Ascending aorta (tissue), 2 donors: ENCODE data around the gene ACTR2. TPM values are rescaled to one million over a fixed set of nuclear protein-coding genes. Genes with fewer than 3 reads are reported as not detected.

ENCODE experiments used
- DNase-seq, 2 donors: peaks; one replicate each; pipeline ENCODE4 v3.0.0-alpha.2; 2019; ENCODE audit warnings: low spot score in 2 of 2
- H3K27ac ChIP-seq, 2 donors: fragments of 200-600 bp; sonication (generic); one replicate each; pipeline ENCODE4 v1.5.1; 2016 to 2017; ENCODE audit warnings: mild to moderate bottlenecking in 1 of 2
- H3K27me3 ChIP-seq: fragments of 200-600 bp; sonication (generic); one replicate; pipeline ENCODE4 v1.5.1; 2017
- H3K36me3 ChIP-seq, 2 donors: fragments of 200-600 bp; sonication (generic); one replicate each; pipeline ENCODE4 v1.5.1; 2016
- H3K4me1 ChIP-seq, 2 donors: fragments of 200-600 bp; sonication (generic); one replicate each; pipeline ENCODE4 v1.5.1; 2016 to 2017; ENCODE audit warnings: mild to moderate bottlenecking in 1 of 2
- H3K4me3 ChIP-seq, 2 donors: fragments of 200-600 bp; sonication (generic); one replicate each; pipeline ENCODE4 v1.5.1; 2016 to 2017; ENCODE audit warnings: mild to moderate bottlenecking in 1 of 2
- H3K9me3 ChIP-seq, 2 donors: fragments of 200-600 bp; sonication (generic); one replicate each; pipeline ENCODE4 v1.5.1; 2016
- CTCF ChIP-seq, 3 experiments: fragments of 200-600 bp in 2 of 3; fragments of 450-650 bp in 1 of 3; sonication (generic) in 2 of 3; IDR thresholded peaks; one replicate each; pipeline ENCODE4 v1.5.1; 2016 to 2019; ENCODE audit warnings: antibody characterized with exemption in 3 of 3, mild to moderate bottlenecking in 1 of 3, moderate library complexity in 1 of 3
- intact Hi-C: fragments of 100-400 bp; cut with DNase I; formaldehyde crosslinking; loops from one replicate; pipeline ENCODE4 v1.15.1; 2023
- total RNA-seq: library from RNA; depleted of rRNA; stranded (reverse); fragments of >200 nt; gene quantifications from one replicate; pipeline ENCODE4 v1.1.0, GENCODE V29; 2016

ACTR2 gene
- total RNA-seq, 1 donor from 2014 or later = 78.0 TPM

GRCh38 chr2:65264821-65265670 lies 37.4 kb downstream of the ACTR2 start:
- peak; percentile 54 to 69 (median 57) for TF ChIP-seq CTCF (IDR thresholded peaks at IDR 0.05)
- Histone ChIP-seq H3K4me3 (no peak overlapping the region), H3K9me3 (no peaks in the 10 kb centered on the region), H3K27me3 (no peaks in the 10 kb centered on the region), H3K4me1 (no peaks in the 10 kb centered on the region), H3K27ac (no peak overlapping the region), H3K36me3 (peaks cover 19 to 30% of the 10 kb centered on the region in 2 donors)
- intact Hi-C loops = loop anchor here (1.0 to 5.0 kb wide), 3 partner anchors 172 to 307 kb away; no protein-coding TSS in a partner anchor
- no peak for DNase-seq

GRCh38 chr2:65265671-65266045 lies 38.0 kb downstream of the ACTR2 start:
- TF ChIP-seq CTCF (IDR thresholded peaks at IDR 0.05) = no peak
- intact Hi-C loops = loop anchor here (1.0 to 5.0 kb wide), 3 partner anchors 171 to 307 kb away; no protein-coding TSS in a partner anchor

GRCh38 chr2:65267008-65267407 lies 39.4 kb downstream of the ACTR2 start:
- DNase-seq = no peak
- Histone ChIP-seq H3K4me1 (no peaks in the 10 kb centered on the region), H3K27me3 (no peaks in the 10 kb centered on the region), H3K36me3 (peaks cover 27 to 31% of the 10 kb centered on the region in 2 donors), H3K9me3 (no peaks in the 10 kb centered on the region), H3K4me3 (no peak overlapping the region), H3K27ac (no peak overlapping the region)
- intact Hi-C loops = loop anchor here (5.0 kb wide), 1 partner anchor 305 kb away; no protein-coding TSS in a partner anchor
- no peak for TF ChIP-seq CTCF (IDR thresholded peaks at IDR 0.05)

More at GRCh38 chr2:65265671-65266045, 38.0 kb downstream of the ACTR2 start:
- peaks cover 19 to 27% of the 10 kb centered on the region in 2 donors for H3K36me3 ChIP-seq
- no peaks in the 10 kb centered on the region for H3K27me3 ChIP-seq
- no peak overlapping the region for H3K27ac ChIP-seq
- no peak overlapping the region for H3K4me3 ChIP-seq
- no peaks in the 10 kb centered on the region for H3K4me1 ChIP-seq
- H3K9me3 ChIP-seq = no peaks in the 10 kb centered on the region
- DNase-seq = no peak

- peaks cover 34 to 41% of the 10 kb centered on the region in 2 donors for H3K36me3 ChIP-seq
- no peaks in the 10 kb centered on the region for H3K27me3 ChIP-seq
- H3K4me3 ChIP-seq = no peak overlapping the region
- H3K9me3 ChIP-seq = no peaks in the 10 kb centered on the region
- DNase-seq = no peak
- no peaks in the 10 kb centered on the region for H3K4me1 ChIP-seq
- intact Hi-C loops = loop anchor here (5.0 kb wide), 1 partner anchor 303 kb away; no protein-coding TSS in a partner anchor
- no peak overlapping the region for H3K27ac ChIP-seq
- TF ChIP-seq CTCF (IDR thresholded peaks at IDR 0.05) = no peak
Observed at GRCh38 chr2:65268957-65269356, 41.3 kb downstream of the ACTR2 start.

- intact Hi-C loops = no loop called here
Observed at GRCh38 chr2:65273344-65273743, 45.7 kb downstream of the ACTR2 start.

More at GRCh38 chr2:65273344-65273743, 45.7 kb downstream of the ACTR2 start:
- Histone ChIP-seq H3K27ac (no peak overlapping the region), H3K36me3 (peaks cover 18 to 25% of the 10 kb centered on the region in 2 donors), H3K4me3 (no peak overlapping the region), H3K27me3 (no peaks in the 10 kb centered on the region), H3K4me1 (no peaks in the 10 kb centered on the region), H3K9me3 (no peaks in the 10 kb centered on the region)
- no peak for TF ChIP-seq CTCF (IDR thresholded peaks at IDR 0.05)
- DNase-seq = no peak
